Spinal cord (tissue), 10 donors: ENCODE data around the gene PNPLA6. TPM values are rescaled to one million over a fixed set of nuclear protein-coding genes. Genes with fewer than 3 reads are reported as not detected.

Experiments used
- DNase-seq, 6 donors: peaks; one replicate each; pipeline versions ENCODE4 v3.0.0 to v3.0.0-alpha.2; 2013 to 2015; ENCODE audit warnings: low spot score in 6 of 6, low read depth in 4 of 6
- H3K27ac ChIP-seq: one replicate; pipeline ENCODE4 v1.5.1; 2013; ENCODE audit warnings: low read depth, low read length, control low read depth
- H3K27me3 ChIP-seq: one replicate; pipeline ENCODE4 v1.6.1; 2013; ENCODE audit warnings: low read length; ENCODE audit not compliant: control insufficient read depth, insufficient read depth
- H3K36me3 ChIP-seq: one replicate; pipeline ENCODE4 v1.6.1; 2013; ENCODE audit warnings: low read length; ENCODE audit not compliant: control insufficient read depth, insufficient read depth
- H3K4me1 ChIP-seq: one replicate; pipeline ENCODE4 v1.6.1; 2013; ENCODE audit warnings: low read length; ENCODE audit not compliant: control insufficient read depth, insufficient read depth
- H3K4me3 ChIP-seq: one replicate; pipeline ENCODE4 v1.5.1; 2013; ENCODE audit warnings: low read depth, low read length, control low read depth
- H3K9me3 ChIP-seq: one replicate; pipeline ENCODE4 v1.6.1; 2013; ENCODE audit warnings: low read length; ENCODE audit not compliant: control insufficient read depth, insufficient read depth
- WGBS: methylation state at CpG from one replicate; pipeline ENCODE4 v1.1.5; 2013; ENCODE audit warnings: missing lambda C conversion rate; ENCODE audit not compliant: insufficient coverage; 5-methylcytosine and 5-hydroxymethylcytosine counted together
- polyA plus RNA-seq, 2 donors: library from polyadenylated mRNA; unstranded; fragments of 120-200 nt; gene quantifications; one replicate each; pipeline ENCODE4 v1.2.1, GENCODE V29; 2013; ENCODE audit not compliant: insufficient read length in 2 of 2
- total RNA-seq, 2 donors: library from RNA; depleted of rRNA in 1 of 2; stranded (reverse); fragments of 120-200 nt in 1 of 2; fragments of >200 nt in 1 of 2; gene quantifications; one replicate each; pipeline versions ENCODE4 v1.2.3 to v1.2.4, GENCODE V29; 2013 to 2014
- donor health status: healthy.

Gene PNPLA6
- total and polyA plus RNA-seq, 4 donors, result 45.8 to 94.3 (median 69.8) TPM

GRCh38 chr19:7589822-7590221 lies 54.3 kb downstream of the PNPLA6 start:
- Histone ChIP-seq H3K9me3 (no peaks in the 10 kb centered on the region), H3K4me3 (no peak overlapping the region), H3K27me3 (no peaks in the 10 kb centered on the region), H3K36me3 (no peaks in the 10 kb centered on the region), H3K4me1 (no peaks in the 10 kb centered on the region), H3K27ac (no peak overlapping the region)
- DNase-seq, result no peak
- WGBS, result 86% methylated on average over 4 of the region's 7 CpGs

GRCh38 chr19:7590256-7590655 lies 54.7 kb downstream of the PNPLA6 start:
- Histone ChIP-seq H3K4me1 (peaks cover under 1% of the 10 kb centered on the region), H3K27me3 (no peaks in the 10 kb centered on the region), H3K36me3 (no peaks in the 10 kb centered on the region), H3K9me3 (no peaks in the 10 kb centered on the region), H3K27ac (no peak overlapping the region), H3K4me3 (no peak overlapping the region)
- 56% methylated on average over 8 of the region's 8 CpGs for WGBS
- no peak for DNase-seq

DNA sequence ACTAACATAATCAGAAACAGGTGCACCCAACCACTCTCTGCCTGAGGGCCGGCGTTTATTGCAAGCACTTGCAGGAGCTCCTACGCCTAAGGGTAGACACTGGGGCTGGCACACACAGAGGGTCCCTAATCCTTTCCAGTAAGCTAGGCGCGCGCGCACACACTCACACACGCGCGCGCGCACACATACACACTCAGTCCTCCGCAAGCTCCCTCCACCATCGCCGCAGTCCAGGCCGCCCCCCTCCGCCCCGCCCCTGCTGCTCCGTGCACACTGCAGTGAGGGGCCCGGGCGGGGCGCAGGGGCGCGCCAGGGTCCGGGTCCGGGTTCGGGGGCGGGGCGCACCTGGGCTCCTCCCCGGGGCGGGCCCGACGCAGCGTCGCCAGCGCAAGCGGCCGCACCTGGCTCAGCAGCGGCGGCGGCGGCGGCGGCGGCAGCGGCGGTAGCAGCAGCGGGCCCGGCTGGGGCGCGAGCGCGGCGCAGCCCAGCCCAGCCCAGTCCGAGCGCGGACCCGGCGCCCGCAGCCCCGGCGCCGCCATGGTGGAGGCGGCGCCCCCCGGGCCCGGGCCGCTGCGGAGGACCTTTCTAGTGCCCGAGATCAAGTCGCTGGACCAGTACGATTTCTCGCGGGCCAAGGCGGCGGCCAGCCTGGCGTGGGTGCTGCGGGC lies 60.1 kb downstream of the PNPLA6 start, which contains the start of gene CAMSAP3:
CAMSAP3 (plus strand) TSS at position 398 of the 668 bp plus-strand sequence; CDS start at position 538, 140 bp downstream.
- H3K4me3 ChIP-seq, result peak within 1 kb of the TSS; percentile 31
- peaks cover 6% of the 10 kb centered on the region for H3K27me3 ChIP-seq
- DNase-seq, result peak; percentile 13 to 94 (median 50)
- peaks cover 16% of the 10 kb centered on the region for H3K4me1 ChIP-seq
- no peaks in the 10 kb centered on the region for H3K36me3 ChIP-seq
- H3K9me3 ChIP-seq, result no peaks in the 10 kb centered on the region
- H3K27ac ChIP-seq, result no peak within 1 kb of the TSS
- under 1% methylated on average over 72 of the region's 78 CpGs for WGBS

DNA sequence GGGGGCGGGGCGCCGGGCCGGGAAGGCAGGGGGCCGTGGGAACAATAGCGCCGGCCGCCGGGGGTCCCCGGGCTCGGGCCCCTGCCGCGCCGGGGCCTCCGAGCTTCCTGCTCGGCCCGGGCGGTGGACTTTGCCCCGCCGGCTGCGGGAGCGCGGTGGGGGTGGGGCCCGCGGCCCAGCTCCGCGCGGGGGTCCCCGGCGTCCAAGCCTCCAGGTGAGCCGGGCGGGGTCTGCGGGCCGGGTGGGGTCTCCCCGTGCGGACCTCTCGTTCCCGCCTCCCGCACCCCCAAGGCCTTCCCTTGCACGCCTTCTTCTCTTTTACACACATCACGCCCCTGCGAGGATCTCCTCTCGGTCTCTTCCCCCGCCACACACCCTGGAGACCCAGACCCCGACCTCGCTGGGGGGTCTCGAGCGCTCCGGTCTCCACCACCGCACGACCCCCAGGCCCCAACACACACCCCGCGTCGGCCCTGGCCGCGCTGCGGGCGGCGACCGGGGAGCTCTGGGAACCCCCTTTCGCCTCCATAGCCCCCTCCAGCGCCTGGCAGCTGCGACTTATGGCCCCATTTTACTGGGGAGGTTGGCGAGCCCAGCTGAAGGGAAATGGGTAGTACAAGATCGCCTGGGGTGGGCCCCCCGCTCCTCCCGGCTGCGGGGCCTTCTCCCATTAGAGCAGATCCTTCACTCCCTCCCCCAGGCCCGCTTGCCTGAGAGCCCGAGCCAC lies 60.9 kb downstream of the PNPLA6 start:
- peaks cover 6% of the 10 kb centered on the region for H3K27me3 ChIP-seq

GRCh38 chr19:7597689-7598088 lies 62.2 kb downstream of the PNPLA6 start:
- DNase-seq, result no peak
- Histone ChIP-seq H3K27ac (no peak overlapping the region), H3K9me3 (no peaks in the 10 kb centered on the region), H3K4me3 (no peak overlapping the region), H3K27me3 (peaks cover 6% of the 10 kb centered on the region), H3K4me1 (peaks cover 16% of the 10 kb centered on the region), H3K36me3 (no peaks in the 10 kb centered on the region)
- WGBS, result 59% methylated on average over 4 of the region's 9 CpGs

More for the DNA sequence above, 60.9 kb downstream of the PNPLA6 start:
- peak in 1 of 6 donors; percentile 26 for DNase-seq
- WGBS, result 0% methylated on average over 61 of the region's 70 CpGs
- Histone ChIP-seq H3K9me3 (no peaks in the 10 kb centered on the region), H3K27ac (no peak overlapping the region), H3K4me3 (peak overlapping the region; percentile 27), H3K36me3 (no peaks in the 10 kb centered on the region), H3K4me1 (peaks cover 16% of the 10 kb centered on the region)

- no peak overlapping the region for H3K27ac ChIP-seq
- H3K9me3 ChIP-seq, result no peaks in the 10 kb centered on the region
- H3K4me1 ChIP-seq, result peaks cover 16% of the 10 kb centered on the region
- DNase-seq, result no peak
- WGBS, result 72% methylated on average over 6 of the region's 6 CpGs
- no peak overlapping the region for H3K4me3 ChIP-seq
- peaks cover 6% of the 10 kb centered on the region for H3K27me3 ChIP-seq
- no peaks in the 10 kb centered on the region for H3K36me3 ChIP-seq
Measured at GRCh38 chr19:7598180-7598579, 62.7 kb downstream of the PNPLA6 start.

DNA sequence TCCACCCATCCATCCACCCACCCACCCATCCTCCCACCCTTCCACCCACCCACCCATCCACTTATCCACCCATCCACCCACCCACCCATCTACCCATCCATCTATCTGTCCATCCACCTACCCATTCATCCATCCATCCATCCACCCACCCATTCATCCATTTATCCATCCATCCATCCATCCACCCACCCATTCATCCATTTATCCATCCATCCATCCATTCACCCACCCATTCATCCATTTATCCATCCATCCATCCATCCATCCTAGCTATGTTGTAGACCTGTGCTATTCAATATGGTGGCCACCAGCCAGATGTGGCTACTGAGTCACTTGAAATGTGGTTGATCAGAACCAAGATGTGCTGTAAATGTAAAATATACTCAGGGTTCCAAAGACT lies 65.2 kb downstream of the PNPLA6 start:
- Histone ChIP-seq H3K36me3 (peaks cover 15% of the 10 kb centered on the region), H3K27ac (no peak overlapping the region), H3K4me1 (peaks cover 13% of the 10 kb centered on the region), H3K4me3 (no peak overlapping the region), H3K9me3 (no peaks in the 10 kb centered on the region), H3K27me3 (peaks cover 6% of the 10 kb centered on the region)
- no peak for DNase-seq

DNA sequence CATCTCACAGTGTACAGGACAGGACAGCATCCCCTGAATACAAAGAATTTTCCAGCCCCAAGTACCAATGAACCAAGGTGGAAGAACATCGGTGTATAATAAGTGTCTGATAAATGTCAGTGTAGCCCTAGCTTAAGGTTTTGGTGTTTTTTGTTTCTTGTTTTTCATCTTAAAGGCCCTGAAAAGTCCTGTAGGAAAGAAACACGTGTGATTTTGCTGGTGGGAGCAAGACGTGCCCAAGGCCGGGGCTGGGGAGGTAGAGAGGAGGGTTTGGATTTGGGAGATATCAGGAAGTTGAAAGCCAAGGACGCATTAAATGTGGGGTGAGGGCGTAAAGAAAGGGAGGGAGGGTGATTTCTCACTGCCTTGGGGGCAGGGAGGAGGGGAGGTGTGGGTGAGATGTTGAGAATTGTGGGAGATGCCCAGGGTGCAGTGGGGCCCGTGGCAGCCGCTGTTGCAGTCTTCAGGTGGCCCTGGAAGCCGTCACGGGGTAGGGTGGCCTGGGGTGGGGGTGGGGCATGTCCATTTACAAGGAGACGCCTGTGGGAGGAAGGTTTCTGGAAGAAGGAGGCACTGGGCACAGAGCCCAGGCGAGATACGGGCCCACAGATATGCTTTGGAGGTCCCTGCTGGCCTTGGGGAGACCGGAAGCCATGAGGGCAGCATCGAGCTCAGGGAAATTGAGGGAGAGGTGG lies 66.9 kb downstream of the PNPLA6 start:
- H3K27ac ChIP-seq, result no peak overlapping the region
- DNase-seq, result no peak
- H3K4me3 ChIP-seq, result no peak overlapping the region
- peaks cover 3% of the 10 kb centered on the region for H3K4me1 ChIP-seq
- no peaks in the 10 kb centered on the region for H3K9me3 ChIP-seq
- H3K27me3 ChIP-seq, result peaks cover under 1% of the 10 kb centered on the region
- WGBS, result 59% methylated on average over 14 of the region's 15 CpGs
- peaks cover 28% of the 10 kb centered on the region for H3K36me3 ChIP-seq

DNA sequence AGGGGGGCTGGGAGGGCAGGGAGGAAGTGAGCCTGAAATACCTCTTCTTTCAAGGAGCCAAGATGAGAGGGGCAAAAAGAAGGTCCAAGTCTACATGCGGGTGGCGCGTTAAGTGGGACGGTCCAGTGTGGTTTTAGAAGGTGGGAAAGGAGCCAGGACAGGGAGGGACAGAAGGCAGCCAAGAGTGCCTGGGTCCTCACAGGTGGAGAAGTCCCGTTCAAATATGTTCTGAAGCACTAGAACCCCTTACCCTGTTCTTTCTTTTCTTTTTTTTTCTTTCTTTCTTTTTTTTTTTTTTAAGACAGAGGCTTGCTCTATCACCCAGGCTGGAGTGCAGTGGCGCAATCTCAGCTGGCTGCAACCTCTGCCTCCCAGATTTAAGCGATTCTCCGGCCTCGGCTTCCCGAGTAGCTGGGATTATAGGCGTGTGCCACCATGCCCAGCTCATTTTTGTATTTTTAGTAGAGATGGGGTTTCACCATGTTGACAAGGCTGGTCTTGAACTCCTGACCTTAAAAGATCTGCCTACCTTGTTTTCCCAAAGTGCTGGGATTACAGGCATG lies 67.5 kb downstream of the PNPLA6 start:
- H3K9me3 ChIP-seq, result no peaks in the 10 kb centered on the region
- no peak overlapping the region for H3K4me3 ChIP-seq
- WGBS, result 91% methylated on average over 10 of the region's 11 CpGs
- H3K27me3 ChIP-seq, result no peaks in the 10 kb centered on the region
- H3K4me1 ChIP-seq, result no peaks in the 10 kb centered on the region
- no peak overlapping the region for H3K27ac ChIP-seq
- peaks cover 34% of the 10 kb centered on the region for H3K36me3 ChIP-seq
- DNase-seq, result no peak
